ENCODE measurements around the gene ALOX15.

- TF ChIP-seq CTCF (IDR thresholded peaks at IDR 0.05) (no peak), POLR2AphosphoS5 (IDR thresholded peaks at IDR 0.05; ENCODE audit: insufficient read depth in 1 of 2, low read depth in 1 of 2) (no peak)
Measured at GRCh38 chr17:4626734-4627256, 14.7 kb downstream of the ALOX15 start.

Data from vagina (tissue), 2 donors.